Natural killer cell treated with Interleukin-12 subunit alpha and Interleukin-12 subunit beta and Interleukin-15 and Interleukin-18, amount 100 ng/mL, for 72 hours (primary cell): ENCODE measurements around the gene PLCZ1. TPM values are rescaled to one million over a fixed set of nuclear protein-coding genes. Genes with fewer than 3 reads are reported as not detected.
"Not testable (repeated sequence)": the region's sequence is repeated elsewhere in the genome, so short reads cannot be mapped to it uniquely, and the experiment has no call there.

Experiments used
- ATAC-seq, 2 donors: fragments of 150-1000 bp; cut with Tn5 transposase in 1 of 2; sonication (Bioruptor Pico), chemical (Tn5 transposase) in 1 of 2; 2 replicates each; pipeline ENCODE4 v1.10.0; 2021
- DNase-seq: peaks from one replicate; pipeline ENCODE4 v3.0.0; 2022; ENCODE audit warnings: low spot score
- H3K27ac Mint-ChIP-seq, 2 donors: 1 replicate in 1 of 2; 2 replicates in 1 of 2; pipeline ENCODE4 v1.8.0; 2022; ENCODE audit warnings: mixed read lengths in 2 of 2, mild to moderate bottlenecking in 1 of 2, moderate library complexity in 1 of 2
- H3K27me3 Mint-ChIP-seq, 2 donors: 1 replicate in 1 of 2; 2 replicates in 1 of 2; pipeline ENCODE4 v1.8.0; 2022; ENCODE audit warnings: mixed read lengths in 2 of 2
- H3K36me3 Mint-ChIP-seq: one replicate; pipeline ENCODE4 v1.8.0; 2022; ENCODE audit warnings: mixed read lengths
- H3K4me1 Mint-ChIP-seq, 2 donors: 1 replicate in 1 of 2; 2 replicates in 1 of 2; pipeline ENCODE4 v1.8.0; 2022; ENCODE audit warnings: low read depth in 2 of 2, mixed read lengths in 2 of 2, mild to moderate bottlenecking in 1 of 2
- H3K4me3 Mint-ChIP-seq: one replicate; pipeline ENCODE4 v1.8.0; 2022; ENCODE audit warnings: mixed read lengths
- H3K9me3 Mint-ChIP-seq: 2 replicates; pipeline ENCODE4 v1.8.0; 2022; ENCODE audit warnings: mixed read lengths
- total RNA-seq, 2 donors: library from RNA; stranded (reverse); gene quantifications; one replicate each; pipeline ENCODE4 v1.2.3, GENCODE V29; 2022

PLCZ1 gene
- total RNA-seq, 2 donors from 2014 or later = not detected

GRCh38 chr12:18731156-18731555 is 6.7 kb downstream of the PLCZ1 start:
- H3K27ac Mint-ChIP-seq = no peak overlapping the region
- no peaks in the 10 kb centered on the region for H3K36me3 Mint-ChIP-seq
- H3K27me3 Mint-ChIP-seq = no peaks in the 10 kb centered on the region
- H3K4me1 Mint-ChIP-seq = no peaks in the 10 kb centered on the region
- no peak for ATAC-seq
- H3K9me3 Mint-ChIP-seq = peaks cover 12% of the 10 kb centered on the region
- no peak for DNase-seq
- H3K4me3 Mint-ChIP-seq = no peak overlapping the region

GRCh38 chr12:18723752-18724151 is 14.1 kb downstream of the PLCZ1 start:
- ATAC-seq (no peak), DNase-seq (no peak)
- Mint-ChIP-seq H3K4me3 (no peak overlapping the region), H3K4me1 (no peaks in the 10 kb centered on the region), H3K27ac (no peak overlapping the region), H3K9me3 (peaks cover 24% of the 10 kb centered on the region), H3K36me3 (no peaks in the 10 kb centered on the region), H3K27me3 (no peaks in the 10 kb centered on the region)

- H3K4me1 Mint-ChIP-seq = no peaks in the 10 kb centered on the region
- H3K27ac Mint-ChIP-seq = no peak overlapping the region
- H3K36me3 Mint-ChIP-seq = no peaks in the 10 kb centered on the region
- DNase-seq (no peak), ATAC-seq (no peak)
- no peak overlapping the region for H3K4me3 Mint-ChIP-seq
- H3K27me3 Mint-ChIP-seq = no peaks in the 10 kb centered on the region
- H3K9me3 Mint-ChIP-seq = peaks cover 22% of the 10 kb centered on the region
Observed at GRCh38 chr12:18721452-18721851, 16.4 kb downstream of the PLCZ1 start.

GRCh38 chr12:18720690-18721089 is 17.1 kb downstream of the PLCZ1 start:
- no peaks in the 10 kb centered on the region for H3K27me3 Mint-ChIP-seq
- DNase-seq (no peak), ATAC-seq (no peak)
- no peak overlapping the region for H3K4me3 Mint-ChIP-seq
- H3K4me1 Mint-ChIP-seq = no peaks in the 10 kb centered on the region
- H3K9me3 Mint-ChIP-seq = peaks cover 22% of the 10 kb centered on the region
- H3K27ac Mint-ChIP-seq = no peak overlapping the region
- H3K36me3 Mint-ChIP-seq = no peaks in the 10 kb centered on the region

GRCh38 chr12:18719922-18720510 is 17.8 kb downstream of the PLCZ1 start:
- ATAC-seq (no peak), DNase-seq (no peak)
- Mint-ChIP-seq H3K4me3 (no peak overlapping the region), H3K4me1 (no peaks in the 10 kb centered on the region), H3K36me3 (no peaks in the 10 kb centered on the region), H3K27ac (no peak overlapping the region), H3K27me3 (no peaks in the 10 kb centered on the region), H3K9me3 (peaks cover 21% of the 10 kb centered on the region)

GRCh38 chr12:18718462-18718861 is 19.4 kb downstream of the PLCZ1 start:
- H3K36me3 Mint-ChIP-seq = no peaks in the 10 kb centered on the region
- DNase-seq (no peak), ATAC-seq (no peak)
- H3K4me3 Mint-ChIP-seq = no peak overlapping the region
- H3K27ac Mint-ChIP-seq = no peak overlapping the region
- H3K27me3 Mint-ChIP-seq = no peaks in the 10 kb centered on the region
- no peaks in the 10 kb centered on the region for H3K4me1 Mint-ChIP-seq
- H3K9me3 Mint-ChIP-seq = peaks cover 16% of the 10 kb centered on the region

GRCh38 chr12:18716236-18716635 is 21.6 kb downstream of the PLCZ1 start:
- no peaks in the 10 kb centered on the region for H3K27me3 Mint-ChIP-seq
- DNase-seq (no peak), ATAC-seq (no peak)
- H3K36me3 Mint-ChIP-seq = no peaks in the 10 kb centered on the region
- H3K4me3 Mint-ChIP-seq = no peak overlapping the region
- no peak overlapping the region for H3K27ac Mint-ChIP-seq
- no peaks in the 10 kb centered on the region for H3K4me1 Mint-ChIP-seq
- peaks cover 13% of the 10 kb centered on the region for H3K9me3 Mint-ChIP-seq

- H3K9me3 Mint-ChIP-seq = peaks cover 24% of the 10 kb centered on the region
- DNase-seq = no peak
- H3K4me3 Mint-ChIP-seq = no peak overlapping the region
- no peaks in the 10 kb centered on the region for H3K4me1 Mint-ChIP-seq
- no peaks in the 10 kb centered on the region for H3K27me3 Mint-ChIP-seq
- ATAC-seq = no peak
- peaks cover 8% of the 10 kb centered on the region for H3K36me3 Mint-ChIP-seq
- H3K27ac Mint-ChIP-seq = no peak overlapping the region
Observed at GRCh38 chr12:18706798-18707197, 31.0 kb downstream of the PLCZ1 start.

- no peak for DNase-seq
- no peak overlapping the region for H3K4me3 Mint-ChIP-seq
- no peak overlapping the region for H3K27ac Mint-ChIP-seq
- peaks cover 8% of the 10 kb centered on the region for H3K36me3 Mint-ChIP-seq
- H3K9me3 Mint-ChIP-seq = peaks cover 17% of the 10 kb centered on the region
- no peak for ATAC-seq
- H3K27me3 Mint-ChIP-seq = no peaks in the 10 kb centered on the region
- no peaks in the 10 kb centered on the region for H3K4me1 Mint-ChIP-seq
Observed at GRCh38 chr12:18703911-18704310, 33.9 kb downstream of the PLCZ1 start.

GRCh38 chr12:18703321-18703720 is 34.5 kb downstream of the PLCZ1 start:
- Mint-ChIP-seq H3K9me3 (peaks cover 17% of the 10 kb centered on the region), H3K27ac (no peak overlapping the region), H3K27me3 (no peaks in the 10 kb centered on the region), H3K4me1 (no peaks in the 10 kb centered on the region), H3K4me3 (no peak overlapping the region), H3K36me3 (peaks cover 8% of the 10 kb centered on the region)
- DNase-seq (no peak), ATAC-seq (no peak)

GRCh38 chr12:18700271-18700670 is 37.5 kb downstream of the PLCZ1 start:
- Mint-ChIP-seq H3K27me3 (no peaks in the 10 kb centered on the region), H3K4me1 (no peaks in the 10 kb centered on the region), H3K4me3 (no peak overlapping the region), H3K27ac (no peak overlapping the region), H3K36me3 (peaks cover 8% of the 10 kb centered on the region), H3K9me3 (peaks cover 14% of the 10 kb centered on the region)
- DNase-seq = no peak
- ATAC-seq = no peak

- H3K9me3 Mint-ChIP-seq = peaks cover 14% of the 10 kb centered on the region
- DNase-seq (no peak), ATAC-seq (no peak)
- no peak overlapping the region for H3K4me3 Mint-ChIP-seq
- H3K36me3 Mint-ChIP-seq = peaks cover 8% of the 10 kb centered on the region
- H3K27ac Mint-ChIP-seq = no peak overlapping the region
- H3K4me1 Mint-ChIP-seq = no peaks in the 10 kb centered on the region
- no peaks in the 10 kb centered on the region for H3K27me3 Mint-ChIP-seq
Observed at GRCh38 chr12:18696971-18697602, 40.7 kb downstream of the PLCZ1 start.

- H3K27me3 Mint-ChIP-seq, ATAC-seq, H3K27ac Mint-ChIP-seq, H3K36me3 Mint-ChIP-seq, H3K4me1 Mint-ChIP-seq, DNase-seq, H3K4me3 Mint-ChIP-seq: not testable (repeated sequence)
- peaks cover 24% of the 10 kb centered on the region for H3K9me3 Mint-ChIP-seq
Observed at GRCh38 chr12:18693986-18694385, 43.8 kb downstream of the PLCZ1 start.

- no peak overlapping the region for H3K4me3 Mint-ChIP-seq
- no peaks in the 10 kb centered on the region for H3K4me1 Mint-ChIP-seq
- H3K9me3 Mint-ChIP-seq = peaks cover 17% of the 10 kb centered on the region
- no peak overlapping the region for H3K27ac Mint-ChIP-seq
- H3K36me3 Mint-ChIP-seq = peaks cover 8% of the 10 kb centered on the region
- ATAC-seq = no peak
- H3K27me3 Mint-ChIP-seq = no peaks in the 10 kb centered on the region
- DNase-seq = no peak
Observed at GRCh38 chr12:18690653-18691052, 47.2 kb downstream of the PLCZ1 start.

- Mint-ChIP-seq H3K4me3 (no peak overlapping the region), H3K27me3 (no peaks in the 10 kb centered on the region), H3K36me3 (peaks cover 8% of the 10 kb centered on the region), H3K27ac (no peak overlapping the region), H3K9me3 (peaks cover 16% of the 10 kb centered on the region), H3K4me1 (no peaks in the 10 kb centered on the region)
- no peak for ATAC-seq
- no peak for DNase-seq
Observed at GRCh38 chr12:18689771-18690170, 48.0 kb downstream of the PLCZ1 start.
